Nephron (organoid): ENCODE results near the gene CCDC63.

ENCODE experiments used
- H3K27ac Mint-ChIP-seq, 3 experiments: 2 replicates each; pipeline ENCODE4 v1.8.0; 2020; ENCODE audit warnings: mixed read lengths in 3 of 3, mild to moderate bottlenecking in 2 of 3, moderate library complexity in 1 of 3
- H3K27me3 Mint-ChIP-seq: 2 replicates; pipeline ENCODE4 v1.8.0; 2021; ENCODE audit warnings: low read depth, mild to moderate bottlenecking, moderate library complexity, mixed read lengths
- H3K36me3 Mint-ChIP-seq: 2 replicates; pipeline ENCODE4 v1.8.0; 2020; ENCODE audit warnings: low read depth, mixed read lengths
- H3K4me1 Mint-ChIP-seq: 2 replicates; pipeline ENCODE4 v1.8.0; 2020; ENCODE audit warnings: mixed read lengths
- H3K4me3 Mint-ChIP-seq, 3 experiments: 2 replicates each; pipeline ENCODE4 v1.8.0; 2020; ENCODE audit warnings: mild to moderate bottlenecking in 3 of 3, mixed read lengths in 3 of 3, moderate library complexity in 2 of 3
- H3K9me3 Mint-ChIP-seq: 2 replicates; pipeline ENCODE4 v1.8.0; 2020; ENCODE audit warnings: mixed read lengths
- TF ChIP-seq, protein P1 (sequence below), 3 experiments: fragments of 200-600 bp; sonication (generic); IDR thresholded peaks; one replicate each; pipeline ENCODE4 v1.5.0; 2021; ENCODE audit warnings: antibody characterized with exemption in 3 of 3; ENCODE audit not compliant: unreplicated experiment in 3 of 3

Gene CCDC63

DNA sequence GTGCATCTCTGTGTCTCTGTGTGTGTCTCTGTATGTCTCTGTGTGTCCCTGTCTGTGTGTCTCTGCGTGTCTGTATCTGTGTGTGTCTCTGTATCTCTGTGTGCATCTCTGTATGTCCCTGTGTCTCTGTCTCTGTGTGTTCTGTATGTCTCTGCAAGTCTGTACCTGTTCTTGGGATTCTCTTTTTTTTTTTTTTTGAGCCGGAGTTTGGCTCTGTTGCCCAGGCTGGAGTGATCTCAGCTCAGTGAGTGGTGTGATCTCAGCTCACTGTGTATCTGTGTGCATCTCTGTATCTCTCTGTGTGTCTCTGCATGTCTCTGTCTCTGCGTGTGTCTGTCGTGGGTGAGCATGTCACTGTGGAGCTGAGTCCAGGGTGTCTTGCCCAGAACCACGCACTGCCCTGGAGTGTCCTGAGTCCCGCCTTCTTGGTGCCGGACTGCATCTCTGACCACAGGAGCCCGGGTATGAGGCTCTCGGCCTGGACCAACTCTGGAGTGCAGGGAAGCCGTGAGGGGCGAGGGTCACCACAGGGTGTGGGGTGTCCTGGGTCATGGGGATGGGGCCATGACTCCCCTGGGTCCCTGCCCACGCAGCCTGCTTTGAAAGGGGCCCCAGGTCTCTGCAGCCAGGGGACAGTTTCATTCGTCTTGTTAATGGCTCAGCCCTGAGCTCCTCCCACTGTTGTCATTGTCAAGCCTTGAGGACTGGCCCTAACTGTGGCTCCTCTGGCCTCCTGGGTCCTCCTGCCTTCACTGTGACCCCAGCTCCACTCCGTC, 61.8 kb downstream of the CCDC63 start:
- TF ChIP-seq, protein P1, sequence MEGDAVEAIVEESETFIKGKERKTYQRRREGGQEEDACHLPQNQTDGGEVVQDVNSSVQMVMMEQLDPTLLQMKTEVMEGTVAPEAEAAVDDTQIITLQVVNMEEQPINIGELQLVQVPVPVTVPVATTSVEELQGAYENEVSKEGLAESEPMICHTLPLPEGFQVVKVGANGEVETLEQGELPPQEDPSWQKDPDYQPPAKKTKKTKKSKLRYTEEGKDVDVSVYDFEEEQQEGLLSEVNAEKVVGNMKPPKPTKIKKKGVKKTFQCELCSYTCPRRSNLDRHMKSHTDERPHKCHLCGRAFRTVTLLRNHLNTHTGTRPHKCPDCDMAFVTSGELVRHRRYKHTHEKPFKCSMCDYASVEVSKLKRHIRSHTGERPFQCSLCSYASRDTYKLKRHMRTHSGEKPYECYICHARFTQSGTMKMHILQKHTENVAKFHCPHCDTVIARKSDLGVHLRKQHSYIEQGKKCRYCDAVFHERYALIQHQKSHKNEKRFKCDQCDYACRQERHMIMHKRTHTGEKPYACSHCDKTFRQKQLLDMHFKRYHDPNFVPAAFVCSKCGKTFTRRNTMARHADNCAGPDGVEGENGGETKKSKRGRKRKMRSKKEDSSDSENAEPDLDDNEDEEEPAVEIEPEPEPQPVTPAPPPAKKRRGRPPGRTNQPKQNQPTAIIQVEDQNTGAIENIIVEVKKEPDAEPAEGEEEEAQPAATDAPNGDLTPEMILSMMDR (IDR thresholded peaks at IDR 0.05; ENCODE audit: unreplicated experiment in 3 of 3) = no peak
- H3K27me3 Mint-ChIP-seq = peaks cover 8% of the 10 kb centered on the region
- no peaks in the 10 kb centered on the region for H3K36me3 Mint-ChIP-seq
- H3K4me1 Mint-ChIP-seq = no peaks in the 10 kb centered on the region
- H3K27ac Mint-ChIP-seq = no peak overlapping the region
- H3K9me3 Mint-ChIP-seq = peaks cover under 1% of the 10 kb centered on the region
- no peak overlapping the region for H3K4me3 Mint-ChIP-seq

DNA sequence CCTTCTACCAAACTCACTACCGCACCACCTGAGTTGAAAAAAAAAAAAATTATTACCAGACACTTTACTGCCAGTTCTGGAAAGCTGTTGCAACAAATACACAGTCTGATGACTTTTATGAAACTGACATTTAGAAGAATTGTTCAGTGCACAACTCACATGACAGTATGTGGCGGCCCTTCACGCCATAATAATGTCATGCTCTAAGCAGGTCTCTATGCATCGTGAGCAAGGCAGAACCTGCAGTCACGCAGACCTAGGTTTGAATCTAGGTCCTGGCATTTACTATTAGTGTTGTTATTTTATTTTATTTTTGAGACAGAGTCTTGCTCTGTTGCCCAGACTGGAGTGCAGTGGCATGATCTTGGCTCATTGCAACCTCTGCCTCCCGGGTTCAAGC, 65.5 kb downstream of the CCDC63 start:
- no peaks in the 10 kb centered on the region for H3K36me3 Mint-ChIP-seq
- H3K9me3 Mint-ChIP-seq = peaks cover 2% of the 10 kb centered on the region
- H3K4me1 Mint-ChIP-seq = no peaks in the 10 kb centered on the region
- H3K27me3 Mint-ChIP-seq = peaks cover 8% of the 10 kb centered on the region
- TF ChIP-seq, protein P1 (IDR thresholded peaks at IDR 0.05; ENCODE audit: unreplicated experiment in 3 of 3) = no peak
- H3K4me3 Mint-ChIP-seq = no peak overlapping the region
- H3K27ac Mint-ChIP-seq = no peak overlapping the region

DNA sequence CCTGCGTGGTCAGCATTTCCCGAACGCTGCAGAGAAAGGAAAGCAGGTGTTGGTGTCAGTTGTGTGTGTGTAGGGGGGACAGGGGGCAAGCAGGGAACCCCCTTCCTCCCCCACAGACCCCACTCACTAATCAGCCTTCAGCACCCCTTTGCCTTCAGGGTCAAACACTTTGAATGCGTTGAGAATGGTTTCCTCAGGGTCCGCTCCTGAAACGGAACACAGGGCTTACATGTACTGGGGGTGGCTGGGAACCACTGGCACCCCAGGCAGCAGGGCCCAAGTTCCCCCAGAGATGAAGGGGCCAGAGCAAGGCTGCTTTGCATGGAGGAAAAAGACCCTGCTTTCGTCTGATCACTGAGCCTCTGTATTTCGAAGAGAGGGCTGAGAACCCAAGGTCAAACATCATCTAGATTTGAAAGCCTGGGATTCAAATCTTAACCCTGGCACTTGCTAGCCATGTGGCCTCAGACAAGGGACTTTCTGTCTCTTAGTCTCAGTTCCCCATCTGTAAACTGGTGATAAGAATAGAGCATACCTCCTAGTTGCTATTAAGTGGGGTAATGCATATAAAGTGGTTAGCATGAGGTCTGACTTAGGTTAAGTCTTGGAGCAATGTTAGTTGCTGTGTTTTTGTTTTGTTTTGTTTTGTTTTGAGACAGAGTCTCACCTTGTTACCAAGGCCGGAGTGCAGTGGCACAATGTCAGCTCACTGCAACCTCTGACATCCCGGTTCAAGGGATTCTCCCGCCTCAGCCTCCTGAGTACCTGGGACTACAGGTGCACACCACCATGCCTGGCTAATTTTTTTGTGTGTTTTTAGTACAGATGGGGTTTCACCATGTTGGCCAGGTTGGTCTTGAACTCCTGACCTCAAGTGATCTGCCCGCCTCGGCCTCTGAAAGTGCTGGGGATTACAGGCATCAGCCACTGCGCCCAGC, 66.6 kb downstream of the CCDC63 start:
- Mint-ChIP-seq H3K9me3 (peaks cover 2% of the 10 kb centered on the region), H3K36me3 (no peaks in the 10 kb centered on the region), H3K27ac (no peak overlapping the region), H3K4me3 (no peak overlapping the region), H3K27me3 (peaks cover 12% of the 10 kb centered on the region), H3K4me1 (no peaks in the 10 kb centered on the region)
- TF ChIP-seq, protein P1 (IDR thresholded peaks at IDR 0.05; ENCODE audit: unreplicated experiment in 3 of 3) = no peak

DNA sequence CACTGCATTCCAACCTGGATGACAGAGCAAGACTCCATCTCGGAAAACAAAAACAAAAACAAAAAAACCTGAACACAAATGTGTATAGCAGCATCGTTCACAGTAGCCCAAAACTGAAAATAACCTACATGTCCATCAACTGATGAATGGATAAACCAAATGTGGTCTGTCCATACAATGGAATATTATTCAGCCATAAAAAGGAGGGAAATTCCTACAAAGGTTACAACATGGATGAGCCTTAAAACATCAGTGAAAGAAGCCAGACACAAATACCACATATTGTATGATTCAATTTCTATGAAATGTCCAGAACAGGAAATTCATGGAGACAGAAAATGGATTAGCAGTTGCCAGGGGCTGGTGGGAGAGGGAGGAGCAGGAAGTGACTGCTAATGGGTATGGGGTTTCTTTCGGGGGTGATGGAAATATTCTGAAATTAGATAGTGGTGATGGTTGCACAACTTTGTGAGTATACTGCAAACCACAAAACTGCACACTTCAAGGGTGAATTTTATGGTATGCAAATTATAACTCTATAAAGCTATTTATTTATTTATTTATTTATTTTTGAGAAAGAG, 69.6 kb downstream of the CCDC63 start:
- TF ChIP-seq, protein P1 (IDR thresholded peaks at IDR 0.05; ENCODE audit: unreplicated experiment in 3 of 3) = no peak
- H3K36me3 Mint-ChIP-seq = no peaks in the 10 kb centered on the region
- peaks cover 2% of the 10 kb centered on the region for H3K9me3 Mint-ChIP-seq
- no peak overlapping the region for H3K27ac Mint-ChIP-seq
- H3K4me1 Mint-ChIP-seq = no peaks in the 10 kb centered on the region
- H3K27me3 Mint-ChIP-seq = peaks cover 25% of the 10 kb centered on the region
- no peak overlapping the region for H3K4me3 Mint-ChIP-seq

DNA sequence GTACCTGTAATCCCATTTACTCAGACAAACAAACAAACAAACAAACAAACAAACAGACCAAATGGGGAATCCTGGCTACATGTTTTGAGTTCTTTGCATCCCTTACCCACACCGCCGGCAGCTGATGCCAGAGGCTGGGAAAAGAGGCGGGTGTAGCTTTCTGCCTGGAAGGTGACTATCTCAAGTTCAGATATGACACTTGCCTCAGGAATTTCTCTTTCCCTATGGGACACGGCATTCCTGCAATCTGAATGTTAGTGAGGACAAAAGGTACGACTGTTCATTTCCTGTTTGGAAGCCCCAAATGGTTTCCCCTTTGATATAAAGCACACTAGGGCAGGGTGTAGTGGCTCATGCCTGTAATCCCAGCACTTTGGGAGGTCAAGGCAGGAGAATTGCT, 70.7 kb downstream of the CCDC63 start:
- Mint-ChIP-seq H3K9me3 (peaks cover 2% of the 10 kb centered on the region), H3K27me3 (peaks cover 26% of the 10 kb centered on the region)

More for the DNA sequence above, 70.7 kb downstream of the CCDC63 start:
- Mint-ChIP-seq H3K4me1 (no peaks in the 10 kb centered on the region), H3K4me3 (no peak overlapping the region), H3K36me3 (no peaks in the 10 kb centered on the region), H3K27ac (no peak overlapping the region)
- TF ChIP-seq, protein P1 (IDR thresholded peaks at IDR 0.05; ENCODE audit: unreplicated experiment in 3 of 3) = no peak
